H1 (cell line): Measurements from ENCODE around the gene ENPP3. TPM values are rescaled to one million over a fixed set of nuclear protein-coding genes. Genes with fewer than 3 reads are reported as not detected.

ENCODE experiments used
- CREB1 ChIP-seq: IDR thresholded peaks from 2 replicates; pipeline ENCODE4 v1.6.1; 2012; ENCODE audit warnings: inconsistent platforms
- CTBP2 ChIP-seq: IDR thresholded peaks from 2 replicates; pipeline ENCODE4 v1.7.0; 2011; ENCODE audit warnings: borderline replicate concordance, mild to moderate bottlenecking, moderate library complexity, mixed read lengths, low read length; ENCODE audit not compliant: insufficient read depth, insufficient read length
- EP300 ChIP-seq, 2 experiments: IDR thresholded peaks; 1 replicate in 1 of 2; 2 replicates in 1 of 2; pipeline ENCODE4 v1.6.1; 2011 to 2012; ENCODE audit warnings: low read depth in 2 of 2, low read length in 2 of 2, mild to moderate bottlenecking in 2 of 2, borderline replicate concordance in 1 of 2, inconsistent platforms in 1 of 2, moderate library complexity in 1 of 2
- FOSL1 ChIP-seq: IDR thresholded peaks from 2 replicates; pipeline ENCODE4 v1.6.1; 2011; ENCODE audit warnings: mild to moderate bottlenecking, low read depth, low read length, moderate library complexity; ENCODE audit not compliant: insufficient read depth
- JUN ChIP-seq: IDR thresholded peaks from 2 replicates; pipeline ENCODE4 v1.6.1; 2011; ENCODE audit warnings: low read depth, mild to moderate bottlenecking, improper control_type of control experiment, low read length
- KDM1A ChIP-seq: fragments of 200-600, 300-600 bp; sonication (generic); IDR thresholded peaks from 2 replicates; pipeline ENCODE4 v1.7.1; 2016; ENCODE audit warnings: mild to moderate bottlenecking, low read length, borderline replicate concordance
- MAFK ChIP-seq: IDR thresholded peaks from 2 replicates; pipeline ENCODE4 v1.6.1; 2012; ENCODE audit warnings: low read depth, mild to moderate bottlenecking, improper control_type of control experiment, low read length
- PHF8 ChIP-seq: fragments of 200-600 bp; sonication (generic); conservative IDR thresholded peaks from 2 replicates; pipeline ENCODE4 v1.7.1; 2012; ENCODE audit warnings: low read depth, mild to moderate bottlenecking, inconsistent platforms, low read length, moderate library complexity
- RBBP5 ChIP-seq: IDR thresholded peaks from 2 replicates; pipeline ENCODE4 v1.7.1; 2012; ENCODE audit warnings: low read depth, mild to moderate bottlenecking, inconsistent platforms, low read length, moderate library complexity, borderline replicate concordance
- USF2 ChIP-seq: IDR thresholded peaks from 2 replicates; pipeline ENCODE4 v1.6.1; 2011; ENCODE audit warnings: low read length, improper control_type of control experiment
- polyA plus RNA-seq, 7 experiments: library from polyadenylated mRNA; depleted of rRNA in 3 of 7; stranded (reverse) in 5 of 7; unstranded in 2 of 7; fragments of >200 nt in 5 of 7; fragments of 200-250 nt in 2 of 7; gene quantifications; 1 replicate in 5 of 7; 2 replicates in 1 of 7; 4 replicates in 1 of 7; pipeline versions ENCODE4 v1.2.1 to v1.2.3, GENCODE V29; 2011 to 2013; ENCODE audit warnings: missing spikeins in 2 of 7, mixed read lengths in 2 of 7
- total RNA-seq: library from RNA; stranded (reverse); fragmentation: NEBNext Ultra II Directional; extraction: Animal tissue kit (Norgen Biotek cat#: 25700); gene quantifications from 2 replicates; pipeline ENCODE4 v1.2.1, GENCODE V29; 2021

ENPP3 gene
- total and polyA plus RNA-seq, 2 of the 8 experiments (the other 6 are each of a cell fraction or from before 2014, with no cell fraction given): 0.11 TPM; not detected in 1

GRCh38 chr6:131627724-131628682 is 9.1 kb upstream of the ENPP3 start, which contains the start of gene MED23 (continued):
- TF ChIP-seq JUN (peak; percentile 19), EP300 (IDR thresholded peaks at IDR 0.05; ENCODE audit: borderline replicate concordance in 1 of 2, low read depth in 2 of 2, low read length in 2 of 2) (peak; percentile 44 to 87), USF2 (no peak), PHF8 (peak; percentile 71), KDM1A (no peak), CREB1 (peak; percentile 69), FOSL1 (no peak), RBBP5 (peak; percentile 94), CTBP2 (peak; percentile 90), MAFK (no peak)
